H1 (cell line): ENCODE measurements around the gene SIRT3. TPM values are rescaled to one million over a fixed set of nuclear protein-coding genes. Genes with fewer than 3 reads are reported as not detected.

Experiments used
- CTCF ChIA-PET: fragments of 300-600 bp; sonication (Branson Sonifier 250); formaldehyde crosslinking; loops from one replicate; lab custom pipeline; 2021; ENCODE audit not compliant: partially characterized antibody; lab: Charles Lee
- POLR2A ChIA-PET: fragments of 300-600 bp; sonication (Branson Sonifier 250); formaldehyde crosslinking; loops from one replicate; lab custom pipeline; 2021; ENCODE audit warnings: inconsistent platforms; ENCODE audit not compliant: partially characterized antibody; lab: Charles Lee
- DNase-seq, 2 experiments: peaks; one replicate each; pipeline versions ENCODE4 v3.0.0 to v3.0.0-alpha.2; 2010 to 2022; ENCODE audit warnings: low spot score in 2 of 2, low read depth in 1 of 2, mixed read lengths in 1 of 2
- FAIRE-seq: peaks from 2 replicates; lab custom pipeline; 2011; peaks lifted over from hg19 to GRCh38; lab: Jason Lieb, UNC
- H2AFZ ChIP-seq: 2 replicates; pipeline ENCODE4 v1.8.1; 2012; ENCODE audit warnings: low read length, inconsistent platforms
- H2AK5ac ChIP-seq: 2 replicates; pipeline ENCODE4 v1.6.1; 2013; ENCODE audit warnings: low read depth, low read length
- H2BK120ac ChIP-seq: replicated peaks from 2 replicates; pipeline ENCODE3; 2013; ENCODE audit warnings: low read depth, low read length, inconsistent platforms
- H2BK12ac ChIP-seq: 2 replicates; pipeline ENCODE4 v1.6.1; 2013; ENCODE audit warnings: low read depth, low read length
- H2BK15ac ChIP-seq: 2 replicates; pipeline ENCODE4 v1.6.1; 2013; ENCODE audit warnings: low read length
- H2BK20ac ChIP-seq: 2 replicates; pipeline ENCODE4 v1.6.1; 2013; ENCODE audit warnings: low read length
- H2BK5ac ChIP-seq: 2 replicates; pipeline ENCODE4 v1.6.1; 2013; ENCODE audit warnings: low read depth, low read length
- H3K14ac ChIP-seq: 2 replicates; pipeline ENCODE4 v1.6.1; 2013; ENCODE audit warnings: inconsistent platforms; ENCODE audit not compliant: insufficient read length
- H3K18ac ChIP-seq: 2 replicates; pipeline ENCODE4 v1.6.1; 2013; ENCODE audit warnings: low read length; ENCODE audit errors: extremely low read depth
- H3K23ac ChIP-seq: 2 replicates; pipeline ENCODE4 v1.6.1; 2013; ENCODE audit warnings: inconsistent platforms; ENCODE audit not compliant: insufficient read length
- H3K23me2 ChIP-seq: 2 replicates; pipeline ENCODE4 v1.6.1; 2013; ENCODE audit warnings: low read depth, low read length
- H3K27ac ChIP-seq: 2 replicates; pipeline ENCODE4 v1.6.1; 2011; ENCODE audit warnings: low read depth, low read length, inconsistent platforms
- H3K27me3 ChIP-seq, 4 experiments: replicated peaks in 1 of 4; 1 replicate in 1 of 4; 2 replicates in 3 of 4; pipeline versions ENCODE4 v1.6.1 to v1.8.1; 2011 to 2013; ENCODE audit warnings: low read length in 3 of 4, mild to moderate bottlenecking in 3 of 4, inconsistent platforms in 2 of 4, mixed read lengths in 2 of 4, moderate library complexity in 1 of 4; ENCODE audit not compliant: control insufficient read depth in 3 of 4, insufficient read depth in 3 of 4; ENCODE audit errors: extremely low read depth in 1 of 4
- H3K36me3 ChIP-seq, 4 experiments: 2 replicates each; pipeline versions ENCODE4 v1.6.1 to v1.8.1; 2011 to 2013; ENCODE audit warnings: mild to moderate bottlenecking in 4 of 4, low read length in 3 of 4, moderate library complexity in 2 of 4, control low read depth in 1 of 4, inconsistent platforms in 1 of 4; ENCODE audit not compliant: insufficient read depth in 4 of 4, control insufficient read depth in 2 of 4
- H3K4ac ChIP-seq: replicated peaks from 2 replicates; pipeline ENCODE3; 2013; ENCODE audit warnings: low read length, low read depth, mixed read lengths, inconsistent platforms; ENCODE audit not compliant: insufficient read length
- H3K4me1 ChIP-seq, 4 experiments: replicated peaks in 1 of 4; 1 replicate in 1 of 4; 2 replicates in 3 of 4; pipeline versions ENCODE4 v1.6.1 to v1.8.1; 2011 to 2013; ENCODE audit warnings: low read length in 3 of 4, inconsistent platforms in 2 of 4, mixed read lengths in 1 of 4; ENCODE audit not compliant: insufficient read depth in 4 of 4, control insufficient read depth in 3 of 4
- H3K4me2 ChIP-seq, 2 experiments: 2 replicates each; pipeline versions ENCODE4 v1.6.1 to v1.8.1; 2011 to 2013; ENCODE audit warnings: low read depth in 2 of 2, low read length in 2 of 2, control low read depth in 1 of 2, inconsistent platforms in 1 of 2, mild to moderate bottlenecking in 1 of 2; ENCODE audit not compliant: insufficient read depth in 1 of 2
- H3K4me3 ChIP-seq, 4 experiments: fragments of 200-600, 300-600 bp in 1 of 4; sonication (generic), shearing (Covaris generic), sonication (Bioruptor Twin) in 1 of 4; 2 replicates each; pipeline versions ENCODE4 v1.5.1 to v1.8.1; 2011 to 2016; ENCODE audit warnings: low read length in 4 of 4, low read depth in 3 of 4, control low read depth in 2 of 4, inconsistent platforms in 2 of 4, mild to moderate bottlenecking in 2 of 4, mixed read lengths in 1 of 4, moderate library complexity in 1 of 4; ENCODE audit not compliant: insufficient read depth in 2 of 4; ENCODE audit errors: extremely low read depth in 1 of 4
- H3K56ac ChIP-seq: replicated peaks from 2 replicates; pipeline ENCODE3; 2013; ENCODE audit warnings: low read depth, mild to moderate bottlenecking, mixed read lengths, low read length, inconsistent platforms; ENCODE audit not compliant: insufficient read length
- H3K79me1 ChIP-seq: 2 replicates; pipeline ENCODE4 v1.6.1; 2013; ENCODE audit warnings: low read depth, low read length, control low read depth
- H3K79me2 ChIP-seq, 2 experiments: 2 replicates each; pipeline versions ENCODE4 v1.6.1 to v1.8.1; 2012 to 2013; ENCODE audit warnings: low read length in 2 of 2, mild to moderate bottlenecking in 2 of 2, inconsistent platforms in 1 of 2; ENCODE audit not compliant: insufficient read depth in 2 of 2, control insufficient read depth in 1 of 2
- H3K9ac ChIP-seq, 4 experiments: replicated peaks in 1 of 4; 1 replicate in 1 of 4; 2 replicates in 3 of 4; pipeline versions ENCODE4 v1.6.1 to v1.8.1; 2011 to 2013; ENCODE audit warnings: low read depth in 3 of 4, low read length in 3 of 4, control low read depth in 2 of 4, mild to moderate bottlenecking in 2 of 4, moderate library complexity in 2 of 4, inconsistent platforms in 1 of 4; ENCODE audit errors: extremely low read depth in 1 of 4
- H3K9me3 ChIP-seq, 2 experiments: 2 replicates each; pipeline versions ENCODE4 v1.6.1 to v1.8.1; 2012 to 2013; ENCODE audit warnings: mild to moderate bottlenecking in 2 of 2, moderate library complexity in 2 of 2, control low read depth in 1 of 2, inconsistent platforms in 1 of 2, low read depth in 1 of 2, low read length in 1 of 2, mixed read lengths in 1 of 2; ENCODE audit not compliant: insufficient read depth in 2 of 2
- H4K20me1 ChIP-seq, 2 experiments: replicated peaks in 1 of 2; 2 replicates each; pipeline versions ENCODE3 to v1.8.1; 2011 to 2013; ENCODE audit warnings: inconsistent platforms in 2 of 2, low read length in 2 of 2, mild to moderate bottlenecking in 1 of 2; ENCODE audit not compliant: insufficient read depth in 2 of 2, control insufficient read depth in 1 of 2
- H4K5ac ChIP-seq: 2 replicates; pipeline ENCODE4 v1.6.1; 2013; ENCODE audit warnings: low read length, low read depth, mixed read lengths, inconsistent platforms; ENCODE audit not compliant: insufficient read length
- H4K8ac ChIP-seq: 2 replicates; pipeline ENCODE4 v1.8.0; 2013; ENCODE audit warnings: mild to moderate bottlenecking, moderate library complexity, low read length, inconsistent platforms; ENCODE audit not compliant: insufficient read depth; ENCODE audit errors: extremely low read depth
- H4K91ac ChIP-seq: replicated peaks from 2 replicates; pipeline ENCODE3; 2013; ENCODE audit warnings: low read length, mixed read lengths, inconsistent platforms; ENCODE audit not compliant: insufficient read length
- RXRA ChIP-seq: IDR thresholded peaks from 2 replicates; pipeline ENCODE4 v1.6.1; 2011; ENCODE audit warnings: low read depth, mild to moderate bottlenecking, low read length, moderate library complexity; ENCODE audit not compliant: insufficient read depth
- WGBS, 2 experiments: shearing (Covaris generic) in 1 of 2; methylation state at CpG; one replicate each; pipeline versions ENCODE4 v1.1.6 to v1.1.7; 2013 to 2015; ENCODE audit warnings: low lambda C conversion rate in 2 of 2, mixed read lengths in 2 of 2, inconsistent platforms in 1 of 2, low coverage in 1 of 2, missing lambda C conversion rate in 1 of 2; ENCODE audit not compliant: insufficient replicate concordance in 2 of 2, insufficient coverage in 1 of 2, insufficient read length in 1 of 2; ENCODE audit errors: extremely low coverage in 1 of 2, missing lambda C conversion rate in 1 of 2; 5-methylcytosine and 5-hydroxymethylcytosine counted together
- polyA plus RNA-seq, 7 experiments: library from polyadenylated mRNA; depleted of rRNA in 3 of 7; stranded (reverse) in 5 of 7; unstranded in 2 of 7; fragments of >200 nt in 5 of 7; fragments of 200-250 nt in 2 of 7; gene quantifications; 1 replicate in 5 of 7; 2 replicates in 1 of 7; 4 replicates in 1 of 7; pipeline versions ENCODE4 v1.2.1 to v1.2.3, GENCODE V29; 2011 to 2013; ENCODE audit warnings: missing spikeins in 2 of 7, mixed read lengths in 2 of 7
- total RNA-seq: library from RNA; stranded (reverse); fragmentation: NEBNext Ultra II Directional; extraction: Animal tissue kit (Norgen Biotek cat#: 25700); gene quantifications from 2 replicates; pipeline ENCODE4 v1.2.1, GENCODE V29; 2021

The SIRT3 gene
- total and polyA plus RNA-seq, 2 of the 8 experiments (the other 6 are each of a cell fraction or from before 2014, with no cell fraction given) = 14.3 to 21.6 TPM

GRCh38 chr11:205221-206001 lies 30.7 kb downstream of the SIRT3 start:
- Histone ChIP-seq H2BK5ac (no peak overlapping the region), H3K79me2 (peaks cover 0 to 27% of the 10 kb centered on the region in 2 experiments; a peak in 3 of 4 replicates), H3K36me3 (peaks cover 4 to 18% (median 10%) of the 10 kb centered on the region in 4 experiments; a peak in 6 of 8 replicates), H2BK20ac (no peak overlapping the region), H3K9me3 (no peaks in the 10 kb centered on the region), H3K23me2 (peaks cover 22% of the 10 kb centered on the region), H3K4ac (no peak overlapping the region), H3K23ac (no peak overlapping the region), H2BK120ac (no peak overlapping the region), H2AFZ (no peak overlapping the region), H4K8ac (no peak overlapping the region), H2BK15ac (no peak overlapping the region), H3K4me2 (peak overlapping the region in 1 of 2 experiments; percentile 97; a peak in 1 of 4 replicates), H3K79me1 (peaks cover 11% of the 10 kb centered on the region), H3K4me3 (no peak overlapping the region), H4K91ac (no peak overlapping the region), H3K9ac (no peak overlapping the region), H2BK12ac (no peak overlapping the region), H3K27me3 (no peaks in the 10 kb centered on the region), H3K27ac (no peak overlapping the region), H3K4me1 (peaks cover 0 to 23% (median 9%) of the 10 kb centered on the region in 4 experiments; a peak in 5 of 7 replicates), H3K56ac (no peak overlapping the region), H4K5ac (no peak overlapping the region), H2AK5ac (no peak overlapping the region), H3K14ac (no peak overlapping the region), H4K20me1 (peaks cover 0 to 34% of the 10 kb centered on the region in 2 experiments), H3K18ac (no peak overlapping the region)
- WGBS, 2 experiments = 93% methylated on average over 16 of the region's 16 CpGs; no CpG with 5 or more reads in 1 of the 2 experiments
- CTCF ChIA-PET = interaction anchor here (0.9 to 1.4 kb wide), 5 partner anchors 11 to 191 kb away, joined by 3 to 4 read pairs (median 4); no protein-coding TSS in a partner anchor
- DNase-seq (peak in 1 of 2 experiments; percentile 32), FAIRE-seq (no peak)
- POLR2A ChIA-PET = interaction anchor here (1.3 to 1.4 kb wide), 2 partner anchors 13 to 166 kb away, joined by 3 read pairs; no protein-coding TSS in a partner anchor
- TF ChIP-seq RXRA = no peak
